Heart left ventricle (tissue), 16 donors: ENCODE data around the gene KIAA1217. TPM values are rescaled to one million over a fixed set of nuclear protein-coding genes. Genes with fewer than 3 reads are reported as not detected.

Experiments used
- ATAC-seq, 4 donors: fragments of 200-7000 bp; cut with Tn5 transposase; one replicate each; pipeline ENCODE4 v1.9.1; 2020 to 2022; ENCODE audit warnings: moderate library complexity in 4 of 4, mild to moderate bottlenecking in 3 of 4, moderate number of reproducible peaks in 1 of 4
- DNase-seq, 5 donors: peaks; one replicate each; pipeline ENCODE4 v3.0.0-alpha.2; 2020
- H3K27ac ChIP-seq, 12 donors: fragments of 200-600 bp; sonication (generic) in 4 of 12; one replicate each; pipeline versions ENCODE4 v1.5.0 to v1.8.0; 2016 to 2022; ENCODE audit warnings: mild to moderate bottlenecking in 2 of 12
- H3K27me3 ChIP-seq, 9 donors: fragments of 200-600 bp; sonication (generic) in 2 of 9; one replicate each; pipeline versions ENCODE4 v1.5.1 to v1.8.0; 2016 to 2022; ENCODE audit warnings: mild to moderate bottlenecking in 3 of 9
- H3K36me3 ChIP-seq, 9 donors: fragments of 200-600 bp; sonication (generic) in 2 of 9; one replicate each; pipeline versions ENCODE4 v1.5.0 to v1.8.0; 2018 to 2022; ENCODE audit warnings: mild to moderate bottlenecking in 2 of 9
- H3K4me1 ChIP-seq, 12 donors: fragments of 200-600 bp; sonication (generic) in 4 of 12; one replicate each; pipeline versions ENCODE4 v1.5.0 to v1.8.0; 2016 to 2022; ENCODE audit warnings: mild to moderate bottlenecking in 3 of 12
- H3K4me3 ChIP-seq, 12 donors: fragments of 200-600 bp; sonication (generic) in 4 of 12; one replicate each; pipeline versions ENCODE4 v1.5.0 to v1.8.0; 2017 to 2022; ENCODE audit warnings: mild to moderate bottlenecking in 9 of 12, moderate library complexity in 4 of 12
- H3K9me3 ChIP-seq, 12 donors: fragments of 200-600 bp; sonication (generic) in 4 of 12; one replicate each; pipeline versions ENCODE4 v1.5.0 to v1.8.0; 2016 to 2022; ENCODE audit warnings: mild to moderate bottlenecking in 1 of 12
- CTCF ChIP-seq, 12 donors: fragments of 200-600 bp; sonication (generic) in 4 of 12; IDR thresholded peaks; one replicate each; pipeline versions ENCODE4 v1.5.0 to v1.8.0; 2018 to 2022; ENCODE audit warnings: antibody characterized with exemption in 12 of 12, mild to moderate bottlenecking in 5 of 12
- POLR2A ChIP-seq, 2 donors: fragments of 450-650 bp; IDR thresholded peaks; one replicate each; pipeline ENCODE4 v1.6.1; 2017; ENCODE audit warnings: antibody characterized with exemption in 2 of 2, mild to moderate bottlenecking in 2 of 2, moderate library complexity in 2 of 2
- WGBS, 4 donors: extraction: QIAGEN DNeasy Blood & Tissue Kit in 2 of 4; methylation state at CpG; one replicate each; pipeline versions ENCODE4 v1.1.5 to v1.1.7; 2013 to 2018; 5-methylcytosine and 5-hydroxymethylcytosine counted together
- intact Hi-C, 10 donors: fragments of 100-400 bp; cut with DNase I; formaldehyde crosslinking; loops; one replicate each; pipeline versions ENCODE4 v1.11.1 to v1.14.2; 2022
- polyA plus RNA-seq, 2 donors: library from polyadenylated mRNA; stranded (reverse); fragments of 200-250 nt; gene quantifications; one replicate each; pipeline ENCODE4 v1.2.3, GENCODE V29; 2013
- total RNA-seq, 9 donors: library from RNA; depleted of rRNA in 2 of 9; stranded (reverse); fragments of >200 nt in 2 of 9; fragmentation: NEBNext Ultra II Directional in 3 of 9; extraction: Animal tissue kit (Norgen Biotek cat#: 25700) in 3 of 9; gene quantifications; one replicate each; pipeline versions ENCODE4 v1.1.0 to v1.2.4, GENCODE V29; 2016 to 2023
- donor health status: ischemic (EF 13 %, LVEDD 7.1; RV severe dilation, severe dysfunction).
- donor health status: healthy with polysubstance abuse.
- donor health status: DM: no; HTN: yes; CAD: no.
- donor health status: DM: no; HTN: no; CAD: no.
- donor health status: ischemic (EF 25% LVEDD 6.9; RV normal size, moderate dysfunction).
- donor health status: ischemic (EF 25% LVEDD 5.7; RV mildly dilated, moderate dysfunction).
- donor health status: healthy.
- donor health status: DM: yes; HTN: yes; CAD: no.
- donor health status: ischemic (EF 35%, LVEDD 5.7; RV mildly dilated, moderate dysfunction).
- donor health status: nonischemic (EF 11% LVEDD 7.7; RV severe dilation, severe dysfunction).
- donor health status: DM: yes; HTN: yes; CAD: no.
- donor health status: PGD.
- donor health status: ischemic (EF 29% LVEDD 5.4; RV normal size, mild dysfunction).
- donor health status: nonischemic (EF 23%, LVEDD 6.1; RV moderate dilation, normal function).

The KIAA1217 gene
- total and polyA plus RNA-seq, 11 donors, result 12.7 to 66.7 (median 33.5) TPM

GRCh38 chr10:24357344-24358004, 148.5 kb downstream of the KIAA1217 start:
- Histone ChIP-seq H3K36me3 (no peaks in the 10 kb centered on the region), H3K4me1 (peaks cover 0 to 33% (median 3%) of the 10 kb centered on the region in 12 donors), H3K4me3 (no peak overlapping the region), H3K9me3 (no peaks in the 10 kb centered on the region), H3K27ac (no peak overlapping the region), H3K27me3 (no peaks in the 10 kb centered on the region)
- TF ChIP-seq CTCF (IDR thresholded peaks at IDR 0.05) (no peak), POLR2A (IDR thresholded peaks at IDR 0.05) (no peak)
- peak in 3 of 4 donors; percentile 31 to 51 (median 37) for ATAC-seq
- DNase-seq, result peak in 1 of 5 donors; percentile 38
- intact Hi-C loops, result loop anchor here in 3 of 10 donors (5.0 kb wide), 4 partner anchors 135 to 360 kb away; partner anchors contain the start of gene KIAA1217 (in 1 of the 3)
- 78 to 87% (median 80%) methylated on average over 8 of the region's 8 CpGs for WGBS, 4 donors

DNA sequence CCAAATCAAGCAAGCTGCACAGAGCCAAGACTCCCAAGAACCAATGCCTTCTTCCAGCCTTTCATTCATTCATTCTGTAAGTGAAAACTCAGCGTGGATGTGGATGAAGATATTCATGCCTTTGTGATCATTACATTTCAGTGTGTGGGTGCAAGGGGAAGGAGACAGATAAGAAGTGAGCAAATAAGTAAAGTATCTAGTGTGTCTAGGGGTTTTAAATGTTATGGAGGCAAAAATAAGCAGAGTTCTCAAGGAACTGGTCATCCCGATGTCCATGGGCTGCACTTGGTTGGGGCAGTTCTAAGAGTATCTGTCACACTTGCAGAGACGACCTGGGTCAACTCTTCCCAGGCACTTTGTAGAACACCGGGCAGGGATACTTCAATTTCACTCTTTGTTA, 149.1 kb downstream of the KIAA1217 start:
- ATAC-seq, result no peak
- peaks cover 0 to 33% (median 3%) of the 10 kb centered on the region in 12 donors for H3K4me1 ChIP-seq
- H3K4me3 ChIP-seq, result no peak overlapping the region
- H3K36me3 ChIP-seq, result no peaks in the 10 kb centered on the region
- no peaks in the 10 kb centered on the region for H3K9me3 ChIP-seq
- no peaks in the 10 kb centered on the region for H3K27me3 ChIP-seq
- intact Hi-C loops, result loop anchor here in 3 of 10 donors (5.0 kb wide), 4 partner anchors 136 to 361 kb away; partner anchors contain the start of gene KIAA1217 (in 1 of the 3)
- WGBS, 4 donors, result 64 to 85% (median 78%) methylated on average over 4 of the region's 4 CpGs
- no peak for DNase-seq
- no peak for TF ChIP-seq POLR2A (IDR thresholded peaks at IDR 0.05)
- TF ChIP-seq CTCF (IDR thresholded peaks at IDR 0.05), result no peak
- no peak overlapping the region for H3K27ac ChIP-seq

GRCh38 chr10:24360282-24361127, 151.6 kb downstream of the KIAA1217 start:
- Histone ChIP-seq H3K9me3 (no peaks in the 10 kb centered on the region), H3K4me3 (no peak overlapping the region), H3K27me3 (no peaks in the 10 kb centered on the region), H3K27ac (no peak overlapping the region), H3K4me1 (peaks cover 0 to 18% (median 3%) of the 10 kb centered on the region in 12 donors), H3K36me3 (no peaks in the 10 kb centered on the region)
- 29 to 32% (median 30%) methylated on average over 12 of the region's 12 CpGs for WGBS, 4 donors
- no peak for TF ChIP-seq POLR2A (IDR thresholded peaks at IDR 0.05)
- TF ChIP-seq CTCF (IDR thresholded peaks at IDR 0.05), result peak; percentile 49 to 85 (median 75)
- intact Hi-C loops, result loop anchor here (1.0 to 10.0 kb wide), 13 partner anchors 144 to 368 kb away; partner anchors contain the start of gene KIAA1217 (in 4 of the 10)
- DNase-seq, result peak in 4 of 5 donors; percentile 67 to 75 (median 69)
- ATAC-seq, result peak in 3 of 4 donors; percentile 60 to 83 (median 78)

GRCh38 chr10:24363070-24363469, 154.1 kb downstream of the KIAA1217 start:
- no peak overlapping the region for H3K4me3 ChIP-seq
- H3K4me1 ChIP-seq, result peaks cover 0 to 10% (median 2%) of the 10 kb centered on the region in 12 donors
- TF ChIP-seq POLR2A (IDR thresholded peaks at IDR 0.05) (no peak), CTCF (IDR thresholded peaks at IDR 0.05) (no peak)
- DNase-seq (no peak), ATAC-seq (no peak)
- intact Hi-C loops, result loop anchor here (5.0 to 10.0 kb wide), 8 partner anchors 142 to 371 kb away; partner anchors contain the start of gene KIAA1217 (in 4 of the 10)
- H3K27me3 ChIP-seq, result no peaks in the 10 kb centered on the region
- H3K9me3 ChIP-seq, result no peaks in the 10 kb centered on the region
- no peak overlapping the region for H3K27ac ChIP-seq
- H3K36me3 ChIP-seq, result no peaks in the 10 kb centered on the region
- 79 to 86% (median 81%) methylated on average over 3 of the region's 3 CpGs for WGBS, 4 donors
